IPS DF 6.9 (cell line): ENCODE measurements around the gene NPIPB8.
"Not testable (repeated sequence)": the region's sequence is repeated elsewhere in the genome, so short reads cannot be mapped to it uniquely, and the experiment has no call there.

Source experiments
- DNase-seq: peaks from one replicate; pipeline ENCODE4 v3.0.0-alpha.2; 2013; ENCODE audit warnings: low read depth, low spot score
- H3K27ac ChIP-seq: one replicate; pipeline ENCODE4 v1.5.1; 2013; ENCODE audit warnings: low read length, control low read depth
- H3K27me3 ChIP-seq: 2 replicates; pipeline ENCODE4 v1.6.1; 2013; ENCODE audit warnings: mild to moderate bottlenecking, low read length; ENCODE audit not compliant: control insufficient read depth, insufficient read depth
- H3K36me3 ChIP-seq: 2 replicates; pipeline ENCODE4 v1.6.1; 2013; ENCODE audit warnings: low read length; ENCODE audit not compliant: control insufficient read depth, insufficient read depth
- H3K4me1 ChIP-seq: 2 replicates; pipeline ENCODE4 v1.6.1; 2013; ENCODE audit warnings: low read length; ENCODE audit not compliant: control insufficient read depth, insufficient read depth
- H3K4me3 ChIP-seq: 2 replicates; pipeline ENCODE4 v1.5.1; 2013; ENCODE audit warnings: mild to moderate bottlenecking, low read length
- H3K9me3 ChIP-seq: 2 replicates; pipeline ENCODE4 v1.6.1; 2013; ENCODE audit warnings: low read length, inconsistent platforms; ENCODE audit not compliant: control insufficient read depth, insufficient read depth
- WGBS: extraction: QIAGEN DNeasy Blood & Tissue Kit; methylation state at CpG from one replicate; pipeline ENCODE4 v1.1.7; 2013; ENCODE audit warnings: mixed read lengths, missing lambda C conversion rate; ENCODE audit not compliant: insufficient read length, insufficient coverage; 5-methylcytosine and 5-hydroxymethylcytosine counted together

The NPIPB8 gene

GRCh38 chr16:28597692-28598261 is 40.1 kb upstream of the NPIPB8 start:
- no peaks in the 10 kb centered on the region for H3K9me3 ChIP-seq
- no CpG with 5 or more reads among the region's 9 CpGs for WGBS
- no peaks in the 10 kb centered on the region for H3K27me3 ChIP-seq
- no peak for DNase-seq
- no peak overlapping the region for H3K4me3 ChIP-seq
- no peaks in the 10 kb centered on the region for H3K36me3 ChIP-seq
- no peak overlapping the region for H3K27ac ChIP-seq
- H3K4me1 ChIP-seq, result peaks cover 5% of the 10 kb centered on the region; the same call in 1 of the 2 replicates

GRCh38 chr16:28599377-28600285 is 38.2 kb upstream of the NPIPB8 start:
- not testable (repeated sequence) for H3K4me3 ChIP-seq, H3K27ac ChIP-seq, DNase-seq, H3K36me3 ChIP-seq, H3K27me3 ChIP-seq, H3K4me1 ChIP-seq, H3K9me3 ChIP-seq
- no CpG with 5 or more reads among the region's 17 CpGs for WGBS

- DNase-seq, H3K9me3 ChIP-seq, H3K27me3 ChIP-seq, H3K4me1 ChIP-seq, H3K27ac ChIP-seq, H3K36me3 ChIP-seq: not testable (repeated sequence)
- no CpG with 5 or more reads among the region's 20 CpGs for WGBS
- H3K4me3 ChIP-seq, result peak overlapping the region; percentile 14; the same call in 1 of the 2 replicates
These were observed 36.9 kb upstream of the NPIPB8 start for GRCh38 chr16:28600965-28601364.

GRCh38 chr16:28601589-28601988 is 36.3 kb upstream of the NPIPB8 start:
- H3K27ac ChIP-seq, result not testable (repeated sequence)

GRCh38 chr16:28602062-28602461 is 35.8 kb upstream of the NPIPB8 start:
- H3K9me3 ChIP-seq, H3K27ac ChIP-seq, H3K27me3 ChIP-seq, H3K4me3 ChIP-seq, H3K36me3 ChIP-seq, DNase-seq, H3K4me1 ChIP-seq: not testable (repeated sequence)
- WGBS, result no CpG with 5 or more reads among the region's 10 CpGs

More at GRCh38 chr16:28601589-28601988, 36.3 kb upstream of the NPIPB8 start:
- H3K27me3 ChIP-seq, H3K4me3 ChIP-seq, DNase-seq, H3K9me3 ChIP-seq, H3K4me1 ChIP-seq, H3K36me3 ChIP-seq: not testable (repeated sequence)
- WGBS, result no CpG with 5 or more reads among the region's 13 CpGs

GRCh38 chr16:28602529-28602928 is 35.3 kb upstream of the NPIPB8 start:
- H3K27ac ChIP-seq, result no peak overlapping the region
- H3K4me3 ChIP-seq, result no peak overlapping the region
- no CpG with 5 or more reads among the region's 6 CpGs for WGBS
- H3K36me3 ChIP-seq, result no peaks in the 10 kb centered on the region
- no peaks in the 10 kb centered on the region for H3K27me3 ChIP-seq
- DNase-seq, result no peak
- no peaks in the 10 kb centered on the region for H3K9me3 ChIP-seq
- H3K4me1 ChIP-seq, result peaks cover 2% of the 10 kb centered on the region; the same call in 1 of the 2 replicates

- H3K4me3 ChIP-seq, result no peak overlapping the region
- H3K9me3 ChIP-seq, result no peaks in the 10 kb centered on the region
- H3K36me3 ChIP-seq, result no peaks in the 10 kb centered on the region
- WGBS, result no CpG with 5 or more reads among the region's 11 CpGs
- H3K4me1 ChIP-seq, result no peaks in the 10 kb centered on the region
- no peak overlapping the region for H3K27ac ChIP-seq
- H3K27me3 ChIP-seq, result no peaks in the 10 kb centered on the region
- no peak for DNase-seq
These were observed 34.3 kb upstream of the NPIPB8 start for GRCh38 chr16:28603381-28604185.

GRCh38 chr16:28604186-28604565 is 33.7 kb upstream of the NPIPB8 start:
- H3K27ac ChIP-seq, result no peak overlapping the region
- no peak overlapping the region for H3K4me3 ChIP-seq
- no peaks in the 10 kb centered on the region for H3K27me3 ChIP-seq
- DNase-seq, result no peak
- no CpG with 5 or more reads among the region's 8 CpGs for WGBS
- H3K36me3 ChIP-seq, result no peaks in the 10 kb centered on the region
- 0 out of 2 replicates have a peak, but pooled peaks cover 1% of the 10 kb centered on the region for H3K4me1 ChIP-seq
- H3K9me3 ChIP-seq, result no peaks in the 10 kb centered on the region

GRCh38 chr16:28606291-28607115 is 31.4 kb upstream of the NPIPB8 start:
- H3K36me3 ChIP-seq, result no peaks in the 10 kb centered on the region
- H3K4me1 ChIP-seq, result 0 out of 2 replicates have a peak, but pooled peaks cover 1% of the 10 kb centered on the region
- WGBS, result no CpG with 5 or more reads among the region's 16 CpGs
- H3K4me3 ChIP-seq, result no peak overlapping the region
- no peak overlapping the region for H3K27ac ChIP-seq
- no peaks in the 10 kb centered on the region for H3K27me3 ChIP-seq
- DNase-seq, result no peak
- no peaks in the 10 kb centered on the region for H3K9me3 ChIP-seq
